Measurements from ENCODE around the gene ZNF143.

ZNF143 gene

DNA sequence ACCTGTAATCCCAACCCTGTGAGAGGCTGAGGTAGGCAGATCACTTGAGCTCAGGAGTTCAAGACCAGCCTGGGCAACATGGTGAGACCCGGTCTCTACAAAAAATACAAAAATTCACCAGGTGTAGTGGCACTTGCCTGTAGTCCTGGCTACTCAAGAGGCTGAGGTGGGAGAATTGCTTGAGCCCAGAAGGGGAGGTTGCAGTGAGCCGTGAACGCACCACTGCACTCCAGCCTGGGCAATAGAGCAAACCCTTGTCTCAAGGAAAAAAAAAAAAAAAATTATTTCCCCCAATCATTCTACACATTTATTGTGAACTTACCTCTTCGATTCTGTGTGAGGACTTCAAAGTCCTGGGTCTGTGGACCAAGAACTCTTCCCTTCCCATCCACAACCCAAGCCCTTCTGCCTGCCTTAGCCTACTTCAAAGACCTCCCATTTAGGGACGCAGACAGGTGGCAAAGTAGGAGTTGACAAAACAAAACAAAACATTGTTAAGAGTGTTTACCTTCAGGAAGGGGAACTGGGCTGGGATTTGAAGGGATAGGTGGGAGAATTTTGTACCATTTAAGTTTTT is 108.9 kb downstream of the ZNF143 start:
- Histone ChIP-seq H3K27ac (ENCODE audit: low read depth, low read length, severe bottlenecking) (peak overlapping the region; percentile 96), H3K4me1 (ENCODE audit: control insufficient read depth, insufficient read depth, low read length, poor library complexity, severe bottlenecking) (peaks cover 50% of the 10 kb centered on the region), H3K36me3 (ENCODE audit: control insufficient read depth, insufficient read depth, low read length) (peaks cover 1% of the 10 kb centered on the region), H3K9me3 (ENCODE audit: control insufficient read depth, low read length) (no peaks in the 10 kb centered on the region), H3K4me3 (ENCODE audit: extremely low read depth, insufficient read depth, low read length, poor library complexity, severe bottlenecking) (no peak overlapping the region)
- 100% methylated on average over 1 to 3 of the region's 5 CpGs for WGBS, 2 experiments (ENCODE audit: insufficient coverage in 2 of 2)

- Histone ChIP-seq H3K4me3 (ENCODE audit: extremely low read depth, insufficient read depth, low read length, poor library complexity, severe bottlenecking) (no peak overlapping the region), H3K9me3 (ENCODE audit: control insufficient read depth, low read length) (no peaks in the 10 kb centered on the region), H3K36me3 (ENCODE audit: control insufficient read depth, insufficient read depth, low read length) (peaks cover 8% of the 10 kb centered on the region), H3K27ac (ENCODE audit: low read depth, low read length, severe bottlenecking) (no peak overlapping the region), H3K4me1 (ENCODE audit: control insufficient read depth, insufficient read depth, low read length, poor library complexity, severe bottlenecking) (peaks cover 44% of the 10 kb centered on the region)
- 100% methylated on average over 3 to 4 of the region's 9 CpGs for WGBS, 2 experiments (ENCODE audit: insufficient coverage in 2 of 2)
Measured at GRCh38 chr11:9570313-9571025, 109.7 kb downstream of the ZNF143 start.

DNA sequence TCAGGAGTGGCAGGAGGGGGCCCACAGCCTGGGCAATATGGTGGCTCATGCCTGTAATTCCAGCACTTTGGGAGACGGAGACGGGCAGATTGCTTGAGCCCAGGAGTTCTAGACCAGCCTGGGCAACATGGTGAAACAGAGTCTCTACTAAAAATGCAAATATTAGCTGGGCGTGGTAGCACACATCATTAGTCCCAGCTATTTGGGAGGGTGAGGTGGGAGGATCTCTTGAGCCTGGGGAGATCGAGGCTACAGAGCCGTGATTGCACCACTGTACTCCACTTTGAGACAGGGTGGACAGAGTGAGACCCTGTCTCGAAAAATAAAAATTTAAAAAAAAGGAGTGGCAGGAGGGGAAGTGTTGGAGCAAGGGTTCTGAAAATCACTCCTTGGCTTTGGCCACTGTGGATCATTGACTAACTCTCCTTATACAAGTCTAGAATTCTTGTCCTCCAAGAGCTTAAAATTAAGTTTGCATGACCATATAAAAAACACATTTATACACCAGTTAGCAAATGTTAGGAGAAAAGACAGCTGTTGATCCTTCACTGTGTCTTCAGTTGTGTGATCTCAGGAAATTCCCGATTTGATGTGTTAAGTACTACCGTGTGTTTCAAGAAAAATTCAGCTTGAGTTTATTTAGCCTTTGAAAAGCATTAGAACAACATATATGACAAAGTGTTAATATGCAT is 110.4 kb downstream of the ZNF143 start:
- WGBS, 2 experiments (ENCODE audit: insufficient coverage in 2 of 2): 89 to 93% methylated on average over 4 to 5 of the region's 8 CpGs
- H3K9me3 ChIP-seq (ENCODE audit: control insufficient read depth, low read length): no peaks in the 10 kb centered on the region
- peaks cover 15% of the 10 kb centered on the region for H3K36me3 ChIP-seq (ENCODE audit: control insufficient read depth, insufficient read depth, low read length)
- H3K4me1 ChIP-seq (ENCODE audit: control insufficient read depth, insufficient read depth, low read length, poor library complexity, severe bottlenecking): peaks cover 43% of the 10 kb centered on the region
- H3K4me3 ChIP-seq (ENCODE audit: extremely low read depth, insufficient read depth, low read length, poor library complexity, severe bottlenecking): no peak overlapping the region
- peak overlapping the region; percentile 97 for H3K27ac ChIP-seq (ENCODE audit: low read depth, low read length, severe bottlenecking)

DNA sequence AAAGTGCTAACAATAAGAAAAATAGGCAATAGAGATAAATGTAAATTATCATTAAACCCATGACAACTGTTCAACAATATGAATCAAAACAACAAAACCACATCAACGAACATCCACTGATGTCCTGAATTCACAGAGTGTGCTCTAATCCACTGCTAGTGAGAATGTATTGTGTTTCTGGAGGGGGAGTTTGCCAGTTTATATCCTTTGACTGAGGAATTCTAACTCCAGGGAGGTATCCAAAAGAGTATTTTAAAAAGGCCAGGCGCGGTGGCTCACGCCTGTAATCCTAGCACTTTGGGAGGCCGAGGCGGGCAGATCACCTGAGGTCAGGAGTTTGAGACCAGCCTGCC is 110.9 kb downstream of the ZNF143 start:
- Histone ChIP-seq H3K27ac (ENCODE audit: low read depth, low read length, severe bottlenecking) (peak overlapping the region; percentile 97), H3K4me3 (ENCODE audit: extremely low read depth, insufficient read depth, low read length, poor library complexity, severe bottlenecking) (peak overlapping the region; percentile 87), H3K4me1 (ENCODE audit: control insufficient read depth, insufficient read depth, low read length, poor library complexity, severe bottlenecking) (peaks cover 38% of the 10 kb centered on the region), H3K36me3 (ENCODE audit: control insufficient read depth, insufficient read depth, low read length) (peaks cover 20% of the 10 kb centered on the region), H3K9me3 (ENCODE audit: control insufficient read depth, low read length) (no peaks in the 10 kb centered on the region)
- WGBS, 2 experiments (ENCODE audit: insufficient coverage in 2 of 2): 91 to 95% methylated on average over 5 of the region's 6 CpGs

GRCh38 chr11:9573052-9573774 is 112.4 kb downstream of the ZNF143 start, which contains the start of gene WEE1:
Gene WEE1 (plus strand): TSS chr11:9573670. CDS start chr11:9573934, 264 bp downstream.
- no peaks in the 10 kb centered on the region for H3K9me3 ChIP-seq (ENCODE audit: control insufficient read depth, low read length)
- H3K36me3 ChIP-seq (ENCODE audit: control insufficient read depth, insufficient read depth, low read length): peaks cover 33% of the 10 kb centered on the region
- H3K4me1 ChIP-seq (ENCODE audit: control insufficient read depth, insufficient read depth, low read length, poor library complexity, severe bottlenecking): peaks cover 34% of the 10 kb centered on the region
- peak within 1 kb of the TSS; percentile 97 for H3K27ac ChIP-seq (ENCODE audit: low read depth, low read length, severe bottlenecking)
- 0% methylated on average over 57 to 72 of the region's 73 CpGs for WGBS, 2 experiments (ENCODE audit: insufficient coverage in 2 of 2)
- H3K4me3 ChIP-seq (ENCODE audit: extremely low read depth, insufficient read depth, low read length, poor library complexity, severe bottlenecking): peak within 1 kb of the TSS; percentile 87

- H3K4me3 ChIP-seq (ENCODE audit: extremely low read depth, insufficient read depth, low read length, poor library complexity, severe bottlenecking): peak overlapping the region; percentile 87
- 0 to 1% methylated on average over 52 to 95 of the region's 122 CpGs for WGBS, 2 experiments (ENCODE audit: insufficient coverage in 2 of 2)
- no peaks in the 10 kb centered on the region for H3K9me3 ChIP-seq (ENCODE audit: control insufficient read depth, low read length)
- peaks cover 26% of the 10 kb centered on the region for H3K4me1 ChIP-seq (ENCODE audit: control insufficient read depth, insufficient read depth, low read length, poor library complexity, severe bottlenecking)
- H3K27ac ChIP-seq (ENCODE audit: low read depth, low read length, severe bottlenecking): peak overlapping the region; percentile 97
- H3K36me3 ChIP-seq (ENCODE audit: control insufficient read depth, insufficient read depth, low read length): peaks cover 39% of the 10 kb centered on the region
Measured at GRCh38 chr11:9573775-9574621, 113.2 kb downstream of the ZNF143 start.

GRCh38 chr11:9574622-9575259 is 113.9 kb downstream of the ZNF143 start:
- peak overlapping the region; percentile 97 for H3K27ac ChIP-seq (ENCODE audit: low read depth, low read length, severe bottlenecking)
- 0% methylated on average over 35 to 41 of the region's 43 CpGs for WGBS, 2 experiments (ENCODE audit: insufficient coverage in 2 of 2)
- H3K4me3 ChIP-seq (ENCODE audit: extremely low read depth, insufficient read depth, low read length, poor library complexity, severe bottlenecking): peak overlapping the region; percentile 87
- peaks cover 19% of the 10 kb centered on the region for H3K4me1 ChIP-seq (ENCODE audit: control insufficient read depth, insufficient read depth, low read length, poor library complexity, severe bottlenecking)
- H3K36me3 ChIP-seq (ENCODE audit: control insufficient read depth, insufficient read depth, low read length): peaks cover 45% of the 10 kb centered on the region
- H3K9me3 ChIP-seq (ENCODE audit: control insufficient read depth, low read length): no peaks in the 10 kb centered on the region

DNA sequence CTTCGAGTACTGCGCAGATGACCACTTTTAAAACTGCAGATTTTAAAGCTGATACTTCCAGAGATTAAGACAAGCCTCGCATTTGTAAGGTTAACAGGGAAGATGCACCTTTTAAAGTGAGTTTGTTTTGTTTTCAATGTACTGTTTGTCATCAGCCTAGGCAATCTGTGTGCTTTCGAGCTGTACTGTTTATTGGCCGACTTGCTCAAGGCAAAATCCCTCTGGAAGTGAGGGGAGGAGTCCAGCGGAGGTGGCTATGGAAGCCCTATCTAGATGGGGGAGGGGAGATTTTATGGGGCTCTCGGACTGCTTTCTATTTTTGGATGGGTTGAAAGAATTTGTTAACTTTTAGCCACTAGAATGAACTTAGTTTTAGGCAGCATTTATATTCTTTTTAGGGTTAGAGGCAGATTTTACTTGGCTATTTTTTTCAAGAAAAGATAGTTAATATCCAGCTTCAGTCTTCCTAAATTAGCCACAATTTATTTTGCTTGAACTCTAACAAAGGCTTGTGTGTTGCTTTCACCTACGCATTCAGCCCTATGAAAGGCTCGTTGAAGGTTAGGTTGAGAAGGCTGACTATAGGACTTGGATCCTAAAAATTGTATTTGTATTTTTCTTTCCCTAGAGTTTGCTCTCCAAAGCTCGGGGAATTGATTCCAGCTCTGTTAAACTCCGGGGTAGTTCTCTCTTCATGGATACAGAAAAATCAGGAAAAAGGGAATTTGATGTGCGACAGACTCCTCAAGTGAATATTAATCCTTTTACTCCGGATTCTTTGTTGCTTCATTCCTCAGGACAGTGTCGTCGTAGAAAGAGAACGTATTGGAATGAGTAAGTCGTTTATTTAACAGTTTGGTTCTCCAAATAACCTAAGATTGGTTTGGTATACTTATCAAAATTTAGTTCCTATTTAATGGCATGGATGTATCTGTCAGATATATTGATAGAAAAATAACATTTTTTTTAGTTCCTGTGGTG is 114.7 kb downstream of the ZNF143 start:
- 1 to 2% methylated on average over 6 to 8 of the region's 17 CpGs for WGBS, 2 experiments (ENCODE audit: insufficient coverage in 2 of 2)
- H3K36me3 ChIP-seq (ENCODE audit: control insufficient read depth, insufficient read depth, low read length): peaks cover 52% of the 10 kb centered on the region
- H3K9me3 ChIP-seq (ENCODE audit: control insufficient read depth, low read length): no peaks in the 10 kb centered on the region
- peak overlapping the region; percentile 97 for H3K27ac ChIP-seq (ENCODE audit: low read depth, low read length, severe bottlenecking)
- H3K4me3 ChIP-seq (ENCODE audit: extremely low read depth, insufficient read depth, low read length, poor library complexity, severe bottlenecking): peak overlapping the region; percentile 87
- peaks cover 15% of the 10 kb centered on the region for H3K4me1 ChIP-seq (ENCODE audit: control insufficient read depth, insufficient read depth, low read length, poor library complexity, severe bottlenecking)
